Globus pallidus (tissue), 1 donor: ENCODE data around the gene KDM3A.

Experiments used
- DNase-seq: peaks from one replicate; pipeline ENCODE4 v3.0.0-alpha.2; 2015; ENCODE audit warnings: low spot score

KDM3A gene

GRCh38 chr2:86435531-86435930 lies 5.6 kb upstream of the KDM3A start:
- no peak for DNase-seq

- DNase-seq: no peak
Measured at GRCh38 chr2:86436328-86436727, 4.8 kb upstream of the KDM3A start.

DNA sequence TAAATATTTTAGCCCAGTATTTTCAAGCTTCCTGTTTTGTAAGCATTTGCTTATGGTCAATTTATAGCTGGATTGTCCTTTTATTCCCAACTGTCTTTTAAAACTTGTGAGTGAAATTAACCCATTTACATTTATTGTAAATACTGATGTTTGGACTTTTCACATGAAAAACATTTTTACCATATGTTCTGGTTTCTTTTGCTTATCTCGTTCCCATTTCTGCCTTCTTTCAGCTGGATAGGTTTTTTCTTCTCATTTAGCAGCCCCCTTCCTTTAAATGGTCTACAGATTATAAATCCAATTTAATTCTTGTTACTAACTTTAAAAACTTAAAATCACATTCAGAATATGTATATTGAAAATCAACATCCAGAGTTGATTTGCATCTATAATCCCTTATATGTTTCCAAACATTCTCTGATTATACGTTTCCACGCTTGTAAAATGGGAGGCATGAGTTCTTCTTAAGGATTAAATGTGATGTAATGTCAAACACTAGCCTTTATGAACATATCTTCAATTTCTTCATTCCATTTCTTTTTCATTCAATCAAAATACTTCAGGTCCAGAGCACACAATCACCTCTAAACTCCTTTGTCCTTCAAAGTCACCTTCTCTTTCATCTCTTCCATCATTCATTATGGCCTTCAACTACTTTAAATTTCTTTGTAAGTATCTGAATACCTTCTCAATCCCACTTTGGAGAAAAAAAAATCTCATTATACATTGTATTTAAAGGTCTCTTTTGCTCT lies 1.1 kb upstream of the KDM3A start:
- no peak for DNase-seq

DNA sequence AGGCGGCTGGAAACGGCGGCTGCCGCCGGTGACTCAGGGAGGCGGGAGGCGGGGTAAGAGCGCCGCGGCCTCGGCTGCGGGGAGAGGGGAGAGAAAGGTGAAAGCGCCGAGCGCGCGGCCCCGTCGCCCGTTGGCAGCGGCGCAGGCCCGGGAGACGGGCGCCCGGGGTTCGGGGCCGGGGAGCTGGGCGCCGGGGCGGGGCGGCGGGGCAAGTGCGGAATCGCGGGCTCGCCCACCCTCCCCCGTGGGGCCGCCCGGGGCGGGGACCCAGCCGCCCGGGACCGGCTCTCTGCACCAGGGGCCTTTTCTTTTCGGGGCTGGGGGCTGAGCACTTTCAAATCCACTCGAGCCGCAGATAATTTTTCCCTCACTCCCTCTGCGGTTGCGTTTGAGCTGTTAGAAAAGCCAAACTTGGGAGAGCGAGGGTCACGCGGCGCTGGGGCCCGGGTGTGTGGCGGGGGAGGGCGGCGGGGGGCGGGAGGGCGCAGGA lies 266 bp downstream of the KDM3A start:
- no peak for DNase-seq

- DNase-seq: peak; percentile 60
Measured at GRCh38 chr2:86441882-86442641, 891 bp downstream of the KDM3A start.

GRCh38 chr2:86442642-86443005 lies 1.5 kb downstream of the KDM3A start:
- peak; percentile 95 for DNase-seq

DNA sequence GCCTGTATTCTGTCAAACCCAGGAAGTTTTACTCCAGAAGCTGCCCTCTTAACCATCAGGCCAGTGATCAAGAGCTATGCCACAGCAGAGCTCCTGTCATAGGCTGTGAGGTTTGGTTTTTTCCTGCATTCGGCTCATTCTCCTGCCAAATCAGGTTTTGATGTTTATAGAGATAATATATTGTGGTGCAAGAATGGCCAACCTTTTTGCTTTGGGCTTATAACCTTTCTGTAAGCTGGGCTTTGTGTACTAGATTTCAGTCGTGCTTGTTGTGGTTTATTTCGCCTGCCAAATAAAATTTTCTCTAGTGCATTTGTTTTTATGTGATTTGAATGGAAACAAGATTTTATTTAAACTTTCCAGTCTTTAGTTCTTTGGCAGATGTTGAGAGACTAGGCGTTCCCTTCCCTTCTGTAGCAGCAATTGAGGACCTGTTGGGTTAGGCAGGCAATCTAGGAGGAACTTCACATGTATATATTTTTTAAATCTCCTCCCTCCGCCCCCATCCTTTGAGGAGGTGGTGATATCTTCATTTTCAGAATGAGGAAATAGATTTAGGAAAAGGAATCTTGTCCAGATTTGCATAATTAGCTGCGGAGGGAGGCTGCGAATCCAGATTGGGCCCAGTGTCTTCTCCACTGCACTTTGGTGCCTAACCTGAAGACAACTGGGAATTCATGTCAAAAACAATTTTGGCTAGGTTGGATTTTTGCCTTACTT lies 2.6 kb downstream of the KDM3A start:
- DNase-seq: no peak

GRCh38 chr2:86445436-86445835 lies 4.3 kb downstream of the KDM3A start:
- DNase-seq: no peak

- DNase-seq: no peak
Measured at GRCh38 chr2:86446060-86446459, 4.9 kb downstream of the KDM3A start.

GRCh38 chr2:86453836-86454235 lies 12.7 kb downstream of the KDM3A start:
- DNase-seq: peak; percentile 50

- no peak for DNase-seq
Measured at GRCh38 chr2:86454238-86454637, 13.1 kb downstream of the KDM3A start.

- DNase-seq: no peak
Measured at GRCh38 chr2:86455181-86455580, 14.0 kb downstream of the KDM3A start.

GRCh38 chr2:86461042-86461743 lies 20.0 kb downstream of the KDM3A start:
- no peak for DNase-seq

GRCh38 chr2:86464652-86465051 lies 23.5 kb downstream of the KDM3A start:
- DNase-seq: no peak

- no peak for DNase-seq
Measured at GRCh38 chr2:86466306-86466705, 25.1 kb downstream of the KDM3A start.

DNA sequence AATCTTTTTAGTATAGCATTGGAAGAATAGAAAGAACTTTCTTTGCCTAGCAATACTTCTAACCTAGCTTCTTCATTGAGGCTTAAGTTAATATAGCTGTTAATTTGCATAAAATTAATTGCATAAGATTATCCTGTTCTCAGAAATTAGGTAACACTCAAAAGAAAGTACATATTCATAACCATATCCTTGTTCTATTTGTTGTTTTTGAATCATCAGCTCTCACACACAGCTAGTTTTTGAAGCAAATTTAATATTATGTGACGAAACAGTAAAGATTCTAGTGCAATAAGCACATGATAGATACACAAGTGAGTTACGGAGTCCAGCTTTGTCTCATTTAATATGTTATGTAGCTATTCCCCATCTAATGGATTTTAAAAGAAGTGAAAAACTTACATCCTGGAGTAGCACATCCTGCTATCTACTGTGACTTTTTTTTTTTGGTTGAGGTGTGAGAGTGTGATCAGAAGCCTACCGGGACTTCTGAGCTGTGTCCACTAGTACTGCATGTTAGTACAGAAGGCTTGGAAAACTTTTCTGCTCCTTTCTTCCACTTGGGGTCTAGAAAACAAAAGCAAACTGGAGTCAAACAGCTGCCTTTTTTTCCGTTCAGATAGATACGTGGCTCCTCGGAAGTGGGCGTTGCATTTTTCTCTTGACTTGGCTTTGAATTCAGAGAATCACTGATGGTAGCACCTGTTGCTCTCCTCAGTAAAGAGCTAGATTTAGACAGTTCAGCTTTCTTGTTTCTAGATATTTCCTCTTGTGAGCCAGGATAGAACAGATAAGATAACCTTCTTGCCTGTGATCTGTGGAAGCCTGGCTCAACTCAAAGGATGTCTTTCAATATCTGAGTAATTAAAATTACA lies 27.2 kb downstream of the KDM3A start:
- DNase-seq: no peak

- no peak for DNase-seq
Measured at GRCh38 chr2:86470890-86471289, 29.7 kb downstream of the KDM3A start.

DNA sequence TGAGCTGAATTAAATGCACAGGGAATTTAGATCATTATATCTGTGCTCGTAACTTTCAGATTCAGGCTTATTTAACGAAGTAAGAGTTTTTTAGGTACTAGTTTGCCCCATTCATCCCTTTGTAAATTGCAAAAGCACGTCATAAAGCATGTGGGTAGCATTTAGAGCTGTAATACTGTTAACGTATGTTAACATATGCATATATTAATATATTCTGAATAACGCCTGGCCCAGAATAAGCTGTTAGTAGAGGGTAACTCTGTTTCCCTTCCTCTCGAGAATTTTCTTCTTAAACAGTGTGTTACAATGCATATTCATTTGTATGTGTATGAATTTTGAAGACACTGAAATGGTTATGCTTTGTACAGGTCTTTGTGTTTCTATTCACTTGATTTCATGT lies 30.5 kb downstream of the KDM3A start:
- no peak for DNase-seq

- no peak for DNase-seq
Measured at GRCh38 chr2:86476092-86476491, 34.9 kb downstream of the KDM3A start.

DNA sequence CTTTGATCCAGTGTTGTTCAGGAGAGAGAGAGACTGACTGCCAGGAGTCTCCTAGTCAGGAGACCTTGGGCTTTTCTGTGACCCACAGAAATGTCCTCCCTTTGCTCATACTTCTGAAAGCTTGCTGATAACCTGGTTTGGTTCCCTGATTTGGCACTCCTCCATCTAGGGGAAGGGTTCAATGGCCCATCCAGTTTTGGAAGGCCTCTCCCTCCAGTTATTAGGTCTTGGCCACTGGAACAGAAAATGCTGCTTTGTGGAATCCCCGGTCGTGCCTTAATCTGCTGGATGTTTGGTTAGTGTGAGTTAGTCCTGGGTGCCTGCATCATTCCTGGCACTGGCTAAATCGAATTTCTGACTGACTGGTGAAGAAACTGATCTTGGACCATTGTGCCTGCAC lies 35.7 kb downstream of the KDM3A start:
- DNase-seq: no peak

GRCh38 chr2:86477349-86477748 lies 36.2 kb downstream of the KDM3A start:
- no peak for DNase-seq
